ENCODE measurements around the gene TRIOBP. TPM values are rescaled to one million over a fixed set of nuclear protein-coding genes. Genes with fewer than 3 reads are reported as not detected.

Gene TRIOBP
- total and polyA plus RNA-seq, 2 of the 13 experiments (the other 11 are each of a cell fraction or from before 2014, with no cell fraction given): 6.1 to 15.4 TPM

GRCh38 chr22:37734964-37735451 lies 38.2 kb downstream of the TRIOBP start (continued):
- TF ChIP-seq NR3C1 (CRISPR knock-in tag; IDR thresholded peaks at IDR 0.05) (no peak), ZNF652 (CRISPR knock-in tag; IDR thresholded peaks at IDR 0.05; ENCODE audit: borderline replicate concordance, low read depth) (no peak), ZNF224 (CRISPR knock-in tag; IDR thresholded peaks at IDR 0.05) (no peak), TBL1XR1 (IDR thresholded peaks at IDR 0.05; ENCODE audit: borderline replicate concordance, low read length, partially characterized antibody) (no peak), SETDB1 (CRISPR knock-in tag; IDR thresholded peaks at IDR 0.05; ENCODE audit: borderline replicate concordance) (no peak), PATZ1 (CRISPR knock-in tag; IDR thresholded peaks at IDR 0.05) (peak; percentile 63), UBTF (CRISPR knock-in tag; IDR thresholded peaks at IDR 0.05) (peak; percentile 81), NR2F1 (CRISPR knock-in tag; IDR thresholded peaks at IDR 0.05) (no peak), ZNF614 (CRISPR knock-in tag; IDR thresholded peaks at IDR 0.05; ENCODE audit: borderline replicate concordance) (no peak), ZNF574 (CRISPR knock-in tag; IDR thresholded peaks at IDR 0.05) (peak; percentile 63; the same call in 1 of the 2 replicates), TOE1 (CRISPR knock-in tag; IDR thresholded peaks at IDR 0.05) (no peak), PHF5A (CRISPR knock-in tag; IDR thresholded peaks at IDR 0.05; ENCODE audit: low read depth, unreplicated experiment) (peak; percentile 68), MLX (CRISPR knock-in tag; IDR thresholded peaks at IDR 0.05) (no peak), ZNF607 (CRISPR knock-in tag; IDR thresholded peaks at IDR 0.05; ENCODE audit: borderline replicate concordance) (no peak), ZNF761 (CRISPR knock-in tag; conservative IDR thresholded peaks at IDR 0.05) (no peak), ZNF382 (CRISPR knock-in tag; IDR thresholded peaks at IDR 0.05; ENCODE audit: borderline replicate concordance) (no peak), ZNF572 (CRISPR knock-in tag; IDR thresholded peaks at IDR 0.05) (no peak; the same call in 1 of the 2 replicates)
